ENCODE measurements around the gene TENM3. TPM values are rescaled to one million over a fixed set of nuclear protein-coding genes. Genes with fewer than 3 reads are reported as not detected.

The TENM3 gene
- total RNA-seq, 1 experiment from 2014 or later, result 0.87 TPM

- no peak for TF ChIP-seq EZH2 (IDR thresholded peaks at IDR 0.05; ENCODE audit: low read length, unreplicated experiment)
- TF ChIP-seq CTCF (conservative IDR thresholded peaks at IDR 0.05; ENCODE audit: low read depth, low read length), result no peak
- TF ChIP-seq EZH2phosphoT487 (IDR thresholded peaks at IDR 0.05; ENCODE audit: borderline replicate concordance, low read length), result no peak
- Histone ChIP-seq H3K27me3 (ENCODE audit: low read length) (peaks cover 15% of the 10 kb centered on the region), H2AFZ (ENCODE audit: low read length) (no peak overlapping the region), H4K20me1 (ENCODE audit: low read length) (no peaks in the 10 kb centered on the region), H3F3A (ENCODE audit: low read length, unreplicated experiment) (no peaks in the 10 kb centered on the region), H3K9ac (ENCODE audit: low read length) (no peak overlapping the region), H3K4me3 (ENCODE audit: low read length) (no peak overlapping the region), H3K4me1 (ENCODE audit: insufficient read depth, low read length) (no peaks in the 10 kb centered on the region), H3K9me2 (replicated peaks; ENCODE audit: low read length) (no peaks in the 10 kb centered on the region), H3K9me3 (ENCODE audit: low read length) (no peaks in the 10 kb centered on the region), H3K4me2 (ENCODE audit: low read length) (no peak overlapping the region), H3K27ac (ENCODE audit: low read length) (no peak overlapping the region), H3K79me2 (ENCODE audit: low read length) (no peaks in the 10 kb centered on the region), H3K36me3 (ENCODE audit: low read depth, low read length) (no peaks in the 10 kb centered on the region)
- no peak for ATAC-seq
- ChIA-PET POLR2A (ENCODE audit: unreplicated experiment) (no interaction called here), CTCF (no interaction called here)
- no peak for DNase-seq
- intact Hi-C loops (cut with micrococcal nuclease), result no loop called here
- no TSS peak for BruUV-seq (replicated peaks)
These were observed 108.3 kb downstream of the TENM3 start for GRCh38 chr4:182351485-182351884.

- Histone ChIP-seq H3K9me3 (ENCODE audit: low read length) (no peaks in the 10 kb centered on the region), H3K36me3 (ENCODE audit: low read depth, low read length) (no peaks in the 10 kb centered on the region), H4K20me1 (ENCODE audit: low read length) (no peaks in the 10 kb centered on the region), H3K79me2 (ENCODE audit: low read length) (no peaks in the 10 kb centered on the region), H3K9me2 (replicated peaks; ENCODE audit: low read length) (no peaks in the 10 kb centered on the region), H3K9ac (ENCODE audit: low read length) (no peak overlapping the region), H3F3A (ENCODE audit: low read length, unreplicated experiment) (no peaks in the 10 kb centered on the region), H3K27me3 (ENCODE audit: low read length) (peaks cover 14% of the 10 kb centered on the region), H3K4me1 (ENCODE audit: insufficient read depth, low read length) (no peaks in the 10 kb centered on the region), H3K4me3 (ENCODE audit: low read length) (no peak overlapping the region), H3K27ac (ENCODE audit: low read length) (no peak overlapping the region), H3K4me2 (ENCODE audit: low read length) (no peak overlapping the region), H2AFZ (ENCODE audit: low read length) (no peak overlapping the region)
- BruUV-seq (replicated peaks), result no TSS peak
- CTCF ChIA-PET, result no interaction called here
- TF ChIP-seq EZH2 (IDR thresholded peaks at IDR 0.05; ENCODE audit: low read length, unreplicated experiment) (no peak), CTCF (conservative IDR thresholded peaks at IDR 0.05; ENCODE audit: low read depth, low read length) (no peak), EZH2phosphoT487 (IDR thresholded peaks at IDR 0.05; ENCODE audit: borderline replicate concordance, low read length) (no peak)
- DNase-seq, result no peak
- intact Hi-C loops (cut with micrococcal nuclease), result no loop called here
- ATAC-seq, result no peak
- POLR2A ChIA-PET (ENCODE audit: unreplicated experiment), result no interaction called here
These were observed 110.9 kb downstream of the TENM3 start for GRCh38 chr4:182354106-182354505.

GRCh38 chr4:182354867-182355266 is 111.7 kb downstream of the TENM3 start:
- TF ChIP-seq EZH2phosphoT487 (IDR thresholded peaks at IDR 0.05; ENCODE audit: borderline replicate concordance, low read length) (no peak), EZH2 (IDR thresholded peaks at IDR 0.05; ENCODE audit: low read length, unreplicated experiment) (no peak)
- POLR2A ChIA-PET (ENCODE audit: unreplicated experiment), result no interaction called here
- no TSS peak for BruUV-seq (replicated peaks)
- no peak overlapping the region for H3K4me2 ChIP-seq (ENCODE audit: low read length)
- intact Hi-C loops (cut with micrococcal nuclease), result no loop called here
- no peaks in the 10 kb centered on the region for H3K4me1 ChIP-seq (ENCODE audit: insufficient read depth, low read length)
- no peaks in the 10 kb centered on the region for H3K79me2 ChIP-seq (ENCODE audit: low read length)
- no peaks in the 10 kb centered on the region for H3K9me2 ChIP-seq (replicated peaks; ENCODE audit: low read length)
- peaks cover 14% of the 10 kb centered on the region for H3K27me3 ChIP-seq (ENCODE audit: low read length)
- CTCF ChIA-PET, result no interaction called here
- ATAC-seq, result no peak
- no peak for DNase-seq
- H3K36me3 ChIP-seq (ENCODE audit: low read depth, low read length), result no peaks in the 10 kb centered on the region
- H3K27ac ChIP-seq (ENCODE audit: low read length), result no peak overlapping the region
- H4K20me1 ChIP-seq (ENCODE audit: low read length), result no peaks in the 10 kb centered on the region
- H3K9me3 ChIP-seq (ENCODE audit: low read length), result no peaks in the 10 kb centered on the region
- H3F3A ChIP-seq (ENCODE audit: low read length, unreplicated experiment), result no peaks in the 10 kb centered on the region
- no peak overlapping the region for H3K4me3 ChIP-seq (ENCODE audit: low read length)
- H3K9ac ChIP-seq (ENCODE audit: low read length), result no peak overlapping the region
- no peak overlapping the region for H2AFZ ChIP-seq (ENCODE audit: low read length)
